Adrenal gland (tissue), 12 donors: Measurements from ENCODE around the gene B3GALT6. TPM values are rescaled to one million over a fixed set of nuclear protein-coding genes. Genes with fewer than 3 reads are reported as not detected.
A peak's percentile ranks its signal among the peaks of the same experiment; 100 is the strongest.

Experiments
- DNase-seq, 7 donors: peaks; one replicate each; pipeline ENCODE4 v3.0.0-alpha.2; 2019 to 2020
- H3K27ac ChIP-seq, 5 donors: fragments of 200-600 bp; sonication (generic) in 4 of 5; 1 replicate in 3 of 5; 2 replicates in 2 of 5; pipeline versions ENCODE4 v1.5.1 to v1.8.0; 2016 to 2020; ENCODE audit warnings: mild to moderate bottlenecking in 1 of 5
- H3K27me3 ChIP-seq: fragments of 200-600 bp; 2 replicates; pipeline ENCODE4 v1.8.0; 2021
- H3K36me3 ChIP-seq, 2 donors: fragments of 200-600 bp; replicated peaks in 1 of 2; 1 replicate in 1 of 2; 2 replicates in 1 of 2; pipeline versions ENCODE4 v1.5.1 to v1.8.0; 2018 to 2022
- H3K4me1 ChIP-seq, 2 donors: fragments of 200-600 bp; replicated peaks in 1 of 2; 1 replicate in 1 of 2; 2 replicates in 1 of 2; pipeline versions ENCODE4 v1.5.1 to v1.8.0; 2018 to 2021
- H3K4me3 ChIP-seq, 4 donors: fragments of 200-600 bp; sonication (generic) in 3 of 4; one replicate each; pipeline ENCODE4 v1.5.1; 2016 to 2018
- H3K9me3 ChIP-seq, 3 donors: fragments of 200-600 bp; sonication (generic) in 1 of 3; replicated peaks in 1 of 3; 1 replicate in 2 of 3; 2 replicates in 1 of 3; pipeline versions ENCODE4 v1.5.1 to v1.8.0; 2016 to 2021
- CTCF ChIP-seq, 6 experiments: fragments of 450-650 bp in 4 of 6; fragments of 200-600 bp in 2 of 6; sonication (generic) in 1 of 6; IDR thresholded peaks; 1 replicate in 5 of 6; 2 replicates in 1 of 6; pipeline versions ENCODE4 v1.5.1 to v1.8.0; 2016 to 2021; ENCODE audit warnings: antibody characterized with exemption in 6 of 6, mild to moderate bottlenecking in 2 of 6, moderate library complexity in 1 of 6
- POLR2A ChIP-seq, 2 donors: fragments of 450-650 bp; IDR thresholded peaks; one replicate each; pipeline ENCODE4 v1.6.1; 2017; ENCODE audit warnings: antibody characterized with exemption in 2 of 2, mild to moderate bottlenecking in 2 of 2, moderate library complexity in 1 of 2
- WGBS, 4 donors: extraction: QIAGEN DNeasy Blood & Tissue Kit in 2 of 4; methylation state at CpG; one replicate each; pipeline versions ENCODE4 v1.1.5 to v1.1.7; 2013 to 2017; 5-methylcytosine and 5-hydroxymethylcytosine counted together
- intact Hi-C, 2 donors: fragments of 100-400 bp; cut with DNase I; formaldehyde crosslinking; loops; one replicate each; pipeline versions ENCODE4 v1.14.1 to v1.15.0; 2022 to 2023
- polyA plus RNA-seq, 3 donors: library from polyadenylated mRNA; stranded (reverse); fragments of 200-250 nt in 2 of 3; fragments of 350-450 nt in 1 of 3; fragmentation: Illumina TruSeq in 1 of 3; extraction: RNeasy Lipid Tissue Mini Kit (QIAGEN cat#74804) in 1 of 3; gene quantifications; one replicate each; pipeline ENCODE4 v1.2.3, GENCODE V29; 2013 to 2014
- total RNA-seq, 9 donors: library from RNA; depleted of rRNA in 4 of 9; stranded (reverse); fragments of >200 nt in 4 of 9; fragments of 120-200 nt in 1 of 9; fragmentation: NEBNext Ultra II Directional in 1 of 9; extraction: Animal tissue kit (Norgen Biotek cat#: 25700) in 1 of 9; gene quantifications; one replicate each; pipeline versions ENCODE4 v1.1.0 to v1.2.4, GENCODE V29; 2013 to 2023
- donor health status: healthy with polysubstance abuse.
- donor health status: Bipolar disorder and iron deficiency.
- donor health status: DM: yes; HTN: yes; CAD: no.
- donor health status: DM: no; HTN: no; CAD: no.
- donor health status: DM: no; HTN: no; CAD: no.
- donor health status: DM: yes; HTN: yes; CAD: no.

B3GALT6 gene
- total and polyA plus RNA-seq, 12 donors, result 7.2 to 39.4 (median 16.7) TPM

- DNase-seq, result no peak
- Histone ChIP-seq H3K27me3 (peaks cover 7% of the 10 kb centered on the region), H3K4me1 (no peaks in the 10 kb centered on the region), H3K4me3 (no peak overlapping the region), H3K9me3 (no peaks in the 10 kb centered on the region), H3K27ac (no peak overlapping the region), H3K36me3 (no peaks in the 10 kb centered on the region)
- intact Hi-C loops, result no loop called here
- WGBS, 4 donors, result 28 to 70% (median 32%) methylated on average over 2 to 30 of the region's 30 CpGs
- TF ChIP-seq CTCF (IDR thresholded peaks at IDR 0.05) (no peak), POLR2A (IDR thresholded peaks at IDR 0.05) (no peak)
Measured at GRCh38 chr1:1239614-1240347, 7.7 kb downstream of the B3GALT6 start.

- H3K27ac ChIP-seq, result no peak overlapping the region
- H3K36me3 ChIP-seq, result no peaks in the 10 kb centered on the region
- intact Hi-C loops, result no loop called here
- peaks cover 7% of the 10 kb centered on the region for H3K27me3 ChIP-seq
- no peaks in the 10 kb centered on the region for H3K9me3 ChIP-seq
- no peak for DNase-seq
- no peaks in the 10 kb centered on the region for H3K4me1 ChIP-seq
- TF ChIP-seq CTCF (IDR thresholded peaks at IDR 0.05), result no peak
- TF ChIP-seq POLR2A (IDR thresholded peaks at IDR 0.05), result no peak
- H3K4me3 ChIP-seq, result no peak overlapping the region
- WGBS, 4 donors, result 35 to 86% (median 55%) methylated on average over 1 to 11 of the region's 11 CpGs
Measured at GRCh38 chr1:1240348-1240732, 8.3 kb downstream of the B3GALT6 start.

- no peaks in the 10 kb centered on the region for H3K9me3 ChIP-seq
- peak in 1 of 7 donors; percentile 15 for DNase-seq
- intact Hi-C loops, result no loop called here
- TF ChIP-seq CTCF (IDR thresholded peaks at IDR 0.05), result no peak
- no peak for TF ChIP-seq POLR2A (IDR thresholded peaks at IDR 0.05)
- H3K27me3 ChIP-seq, result peaks cover 14% of the 10 kb centered on the region
- WGBS, 4 donors, result 45 to 80% (median 52%) methylated on average over 2 to 23 of the region's 23 CpGs
- no peaks in the 10 kb centered on the region for H3K36me3 ChIP-seq
- H3K4me1 ChIP-seq, result no peaks in the 10 kb centered on the region
- no peak overlapping the region for H3K27ac ChIP-seq
- H3K4me3 ChIP-seq, result no peak overlapping the region
Measured at GRCh38 chr1:1240822-1241587, 9.0 kb downstream of the B3GALT6 start.

GRCh38 chr1:1241588-1242219 lies 9.7 kb downstream of the B3GALT6 start:
- H3K4me1 ChIP-seq, result no peaks in the 10 kb centered on the region
- H3K36me3 ChIP-seq, result no peaks in the 10 kb centered on the region
- no peak for TF ChIP-seq POLR2A (IDR thresholded peaks at IDR 0.05)
- no peak for TF ChIP-seq CTCF (IDR thresholded peaks at IDR 0.05)
- no peak overlapping the region for H3K27ac ChIP-seq
- WGBS, 4 donors, result 63 to 84% (median 76%) methylated on average over 4 to 26 of the region's 26 CpGs; no CpG with 5 or more reads in 1 of the 4 donors
- intact Hi-C loops, result no loop called here
- no peak overlapping the region for H3K4me3 ChIP-seq
- DNase-seq, result no peak
- peaks cover 20% of the 10 kb centered on the region for H3K27me3 ChIP-seq
- no peaks in the 10 kb centered on the region for H3K9me3 ChIP-seq
